ENCODE results near the gene IRS2. TPM values are rescaled to one million over a fixed set of nuclear protein-coding genes. Genes with fewer than 3 reads are reported as not detected.
A peak's percentile ranks its signal among the peaks of the same experiment; 100 is the strongest.

Gene IRS2
- total RNA-seq, 1 experiment from 2014 or later, result 41.8 TPM

- peaks cover 6% of the 10 kb centered on the region for H3K9me3 Mint-ChIP-seq (ENCODE audit: unreplicated experiment)
- H3K36me3 Mint-ChIP-seq (ENCODE audit: insufficient read depth, unreplicated experiment), result peaks cover 23% of the 10 kb centered on the region
- ChIA-PET POLR2A (interaction anchor here (0.7 to 2.3 kb wide), 3 partner anchors 17 to 471 kb away, joined by 3 to 9 read pairs (median 8); no protein-coding TSS in a partner anchor), CTCF (interaction anchor here (0.5 to 1.3 kb wide), 6 partner anchors 21 to 784 kb away, joined by 3 to 8 read pairs (median 4); no protein-coding TSS in a partner anchor)
- peaks cover 27% of the 10 kb centered on the region for H3K4me1 Mint-ChIP-seq (ENCODE audit: insufficient read depth, unreplicated experiment)
- intact Hi-C loops (cut with micrococcal nuclease), result no loop called here
- H3K27me3 Mint-ChIP-seq (ENCODE audit: insufficient read depth, unreplicated experiment), result no peaks in the 10 kb centered on the region
- no TSS peak for BruUV-seq (replicated peaks)
- no peak overlapping the region for H3K27ac Mint-ChIP-seq (ENCODE audit: low read depth, unreplicated experiment)
- no peak for DNase-seq (ENCODE audit: unreplicated experiment)
- no peak for TF ChIP-seq CTCF (IDR thresholded peaks at IDR 0.05; ENCODE audit: unreplicated experiment)
- no peak overlapping the region for H3K4me3 Mint-ChIP-seq (ENCODE audit: unreplicated experiment)
Measured at GRCh38 chr13:109745060-109745459, 41.3 kb downstream of the IRS2 start.

- ChIA-PET CTCF (interaction anchor here (0.5 to 1.4 kb wide), 11 partner anchors 21 to 784 kb away, joined by 3 to 8 read pairs (median 3); no protein-coding TSS in a partner anchor), POLR2A (interaction anchor here (0.6 to 2.3 kb wide), 14 partner anchors 10 to 598 kb away, joined by 3 to 9 read pairs (median 4); no protein-coding TSS in a partner anchor)
- Mint-ChIP-seq H3K4me3 (ENCODE audit: unreplicated experiment) (peak overlapping the region; percentile 24), H3K36me3 (ENCODE audit: insufficient read depth, unreplicated experiment) (peaks cover 18% of the 10 kb centered on the region), H3K27me3 (ENCODE audit: insufficient read depth, unreplicated experiment) (no peaks in the 10 kb centered on the region), H3K27ac (ENCODE audit: low read depth, unreplicated experiment) (peak overlapping the region; percentile 76), H3K4me1 (ENCODE audit: insufficient read depth, unreplicated experiment) (peaks cover 27% of the 10 kb centered on the region), H3K9me3 (ENCODE audit: unreplicated experiment) (peaks cover 6% of the 10 kb centered on the region)
- intact Hi-C loops (cut with micrococcal nuclease), result no loop called here
- TF ChIP-seq CTCF (IDR thresholded peaks at IDR 0.05; ENCODE audit: unreplicated experiment), result no peak
- peak; percentile 72 for DNase-seq (ENCODE audit: unreplicated experiment)
- no TSS peak for BruUV-seq (replicated peaks)
Measured at GRCh38 chr13:109744512-109745051, 41.8 kb downstream of the IRS2 start.

GRCh38 chr13:109743706-109744453 is 42.5 kb downstream of the IRS2 start:
- intact Hi-C loops (cut with micrococcal nuclease), result no loop called here
- POLR2A ChIA-PET, result interaction anchor here (0.6 to 2.3 kb wide), 23 partner anchors 9 to 829 kb away, joined by 3 to 9 read pairs (median 3); no protein-coding TSS in a partner anchor
- Mint-ChIP-seq H3K27ac (ENCODE audit: low read depth, unreplicated experiment) (peak overlapping the region; percentile 76), H3K9me3 (ENCODE audit: unreplicated experiment) (peaks cover 6% of the 10 kb centered on the region), H3K27me3 (ENCODE audit: insufficient read depth, unreplicated experiment) (no peaks in the 10 kb centered on the region), H3K4me3 (ENCODE audit: unreplicated experiment) (peak overlapping the region; percentile 24), H3K4me1 (ENCODE audit: insufficient read depth, unreplicated experiment) (peaks cover 27% of the 10 kb centered on the region), H3K36me3 (ENCODE audit: insufficient read depth, unreplicated experiment) (peaks cover 11% of the 10 kb centered on the region)
- peak; percentile 4 for TF ChIP-seq CTCF (IDR thresholded peaks at IDR 0.05; ENCODE audit: unreplicated experiment)
- peak; percentile 89 for DNase-seq (ENCODE audit: unreplicated experiment)
- no TSS peak for BruUV-seq (replicated peaks)
- CTCF ChIA-PET, result interaction anchor here (0.5 to 1.4 kb wide), 12 partner anchors 20 to 783 kb away, joined by 3 to 6 read pairs (median 3); no protein-coding TSS in a partner anchor

GRCh38 chr13:109741966-109742365 is 44.4 kb downstream of the IRS2 start:
- ChIA-PET POLR2A (interaction anchor here (1.1 kb wide), 1 partner anchor 35 kb away, joined by 3 read pairs; no protein-coding TSS in a partner anchor), CTCF (interaction anchor here (0.6 kb wide), 1 partner anchor 587 kb away, joined by 5 read pairs; no protein-coding TSS in a partner anchor)
- H3K4me1 Mint-ChIP-seq (ENCODE audit: insufficient read depth, unreplicated experiment), result peaks cover 37% of the 10 kb centered on the region
- H3K27ac Mint-ChIP-seq (ENCODE audit: low read depth, unreplicated experiment), result no peak overlapping the region
- H3K36me3 Mint-ChIP-seq (ENCODE audit: insufficient read depth, unreplicated experiment), result peaks cover 10% of the 10 kb centered on the region
- no peaks in the 10 kb centered on the region for H3K27me3 Mint-ChIP-seq (ENCODE audit: insufficient read depth, unreplicated experiment)
- no peak for DNase-seq (ENCODE audit: unreplicated experiment)
- H3K4me3 Mint-ChIP-seq (ENCODE audit: unreplicated experiment), result no peak overlapping the region
- intact Hi-C loops (cut with micrococcal nuclease), result no loop called here
- H3K9me3 Mint-ChIP-seq (ENCODE audit: unreplicated experiment), result peaks cover 6% of the 10 kb centered on the region
- BruUV-seq (replicated peaks), result no TSS peak
- TF ChIP-seq CTCF (IDR thresholded peaks at IDR 0.05; ENCODE audit: unreplicated experiment), result no peak

Data from MCF 10A (cell line).